Measurements from ENCODE around the gene HAPLN3. TPM values are rescaled to one million over a fixed set of nuclear protein-coding genes. Genes with fewer than 3 reads are reported as not detected.

HAPLN3 gene
- total RNA-seq, 1 experiment from 2014 or later, result 5.0 TPM

DNA sequence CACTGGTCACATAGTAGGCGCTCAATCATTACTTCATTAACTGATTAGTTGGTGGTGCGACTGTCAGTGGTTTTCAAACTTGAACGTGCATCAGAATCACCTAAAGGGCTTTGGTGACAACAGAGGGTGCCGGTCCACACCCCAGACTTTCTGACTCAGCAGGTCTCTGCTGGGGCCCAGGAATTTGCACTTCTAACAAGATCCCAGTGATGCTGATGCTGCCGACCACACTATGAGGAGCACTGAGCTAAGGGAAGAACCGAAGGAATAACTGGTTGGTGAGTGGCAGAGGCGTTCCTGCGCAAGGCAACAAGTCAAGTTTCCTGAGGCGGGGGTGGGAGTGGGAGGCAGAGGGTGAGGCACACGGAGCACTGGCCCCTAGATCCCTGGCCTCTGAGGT lies 18.8 kb downstream of the HAPLN3 start:
- peaks cover 10% of the 10 kb centered on the region for H3K36me3 Mint-ChIP-seq (ENCODE audit: insufficient read depth, unreplicated experiment)
- no peak overlapping the region for H3K4me3 Mint-ChIP-seq (ENCODE audit: unreplicated experiment)
- intact Hi-C loops (cut with micrococcal nuclease), result loop anchor here (5.0 kb wide), 1 partner anchor 219 kb away; no protein-coding TSS in a partner anchor
- CTCF ChIA-PET, result interaction anchor here (0.7 kb wide), 1 partner anchor 212 kb away, joined by 3 read pairs; no protein-coding TSS in a partner anchor
- TF ChIP-seq, protein P1, sequence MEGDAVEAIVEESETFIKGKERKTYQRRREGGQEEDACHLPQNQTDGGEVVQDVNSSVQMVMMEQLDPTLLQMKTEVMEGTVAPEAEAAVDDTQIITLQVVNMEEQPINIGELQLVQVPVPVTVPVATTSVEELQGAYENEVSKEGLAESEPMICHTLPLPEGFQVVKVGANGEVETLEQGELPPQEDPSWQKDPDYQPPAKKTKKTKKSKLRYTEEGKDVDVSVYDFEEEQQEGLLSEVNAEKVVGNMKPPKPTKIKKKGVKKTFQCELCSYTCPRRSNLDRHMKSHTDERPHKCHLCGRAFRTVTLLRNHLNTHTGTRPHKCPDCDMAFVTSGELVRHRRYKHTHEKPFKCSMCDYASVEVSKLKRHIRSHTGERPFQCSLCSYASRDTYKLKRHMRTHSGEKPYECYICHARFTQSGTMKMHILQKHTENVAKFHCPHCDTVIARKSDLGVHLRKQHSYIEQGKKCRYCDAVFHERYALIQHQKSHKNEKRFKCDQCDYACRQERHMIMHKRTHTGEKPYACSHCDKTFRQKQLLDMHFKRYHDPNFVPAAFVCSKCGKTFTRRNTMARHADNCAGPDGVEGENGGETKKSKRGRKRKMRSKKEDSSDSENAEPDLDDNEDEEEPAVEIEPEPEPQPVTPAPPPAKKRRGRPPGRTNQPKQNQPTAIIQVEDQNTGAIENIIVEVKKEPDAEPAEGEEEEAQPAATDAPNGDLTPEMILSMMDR (IDR thresholded peaks at IDR 0.05; ENCODE audit: unreplicated experiment), result no peak
- peaks cover 20% of the 10 kb centered on the region for H3K27me3 Mint-ChIP-seq (ENCODE audit: insufficient read depth, unreplicated experiment)
- no peak overlapping the region for H3K27ac Mint-ChIP-seq (ENCODE audit: low read depth, unreplicated experiment)
- no peaks in the 10 kb centered on the region for H3K4me1 Mint-ChIP-seq (ENCODE audit: insufficient read depth, unreplicated experiment)
- POLR2A ChIA-PET, result no interaction called here
- no peaks in the 10 kb centered on the region for H3K9me3 Mint-ChIP-seq (ENCODE audit: unreplicated experiment)
- BruUV-seq (replicated peaks), result no TSS peak
- no peak for DNase-seq (ENCODE audit: unreplicated experiment)

DNA sequence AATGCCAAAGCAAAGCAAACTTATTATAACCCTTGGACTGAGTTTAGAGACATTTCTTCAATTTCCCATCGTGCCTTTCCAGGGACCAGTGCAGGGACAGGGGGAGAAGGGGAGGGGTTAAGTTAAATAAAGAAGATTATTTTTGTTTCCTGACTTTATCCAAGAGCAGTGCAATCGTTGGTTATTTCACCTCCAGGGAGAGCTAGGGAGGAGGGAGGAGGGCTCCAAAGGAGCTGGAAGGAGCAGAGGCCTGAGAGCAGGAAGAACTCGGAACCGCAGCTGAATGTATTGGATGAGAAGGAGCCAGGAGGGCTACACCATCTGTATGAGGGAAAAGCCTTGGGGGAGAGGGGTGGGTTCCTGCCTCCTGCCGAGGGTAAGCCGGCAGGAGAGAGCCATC lies 20.7 kb downstream of the HAPLN3 start:
- Mint-ChIP-seq H3K27ac (ENCODE audit: low read depth, unreplicated experiment) (no peak overlapping the region), H3K9me3 (ENCODE audit: unreplicated experiment) (no peaks in the 10 kb centered on the region), H3K4me1 (ENCODE audit: insufficient read depth, unreplicated experiment) (no peaks in the 10 kb centered on the region), H3K36me3 (ENCODE audit: insufficient read depth, unreplicated experiment) (no peaks in the 10 kb centered on the region), H3K4me3 (ENCODE audit: unreplicated experiment) (no peak overlapping the region), H3K27me3 (ENCODE audit: insufficient read depth, unreplicated experiment) (peaks cover 20% of the 10 kb centered on the region)
- CTCF ChIA-PET, result no interaction called here
- intact Hi-C loops (cut with micrococcal nuclease), result loop anchor here (5.0 kb wide), 1 partner anchor 217 kb away; no protein-coding TSS in a partner anchor
- TF ChIP-seq, protein P1 (IDR thresholded peaks at IDR 0.05; ENCODE audit: unreplicated experiment), result no peak
- DNase-seq (ENCODE audit: unreplicated experiment), result no peak
- POLR2A ChIA-PET, result no interaction called here
- no TSS peak for BruUV-seq (replicated peaks)

DNA sequence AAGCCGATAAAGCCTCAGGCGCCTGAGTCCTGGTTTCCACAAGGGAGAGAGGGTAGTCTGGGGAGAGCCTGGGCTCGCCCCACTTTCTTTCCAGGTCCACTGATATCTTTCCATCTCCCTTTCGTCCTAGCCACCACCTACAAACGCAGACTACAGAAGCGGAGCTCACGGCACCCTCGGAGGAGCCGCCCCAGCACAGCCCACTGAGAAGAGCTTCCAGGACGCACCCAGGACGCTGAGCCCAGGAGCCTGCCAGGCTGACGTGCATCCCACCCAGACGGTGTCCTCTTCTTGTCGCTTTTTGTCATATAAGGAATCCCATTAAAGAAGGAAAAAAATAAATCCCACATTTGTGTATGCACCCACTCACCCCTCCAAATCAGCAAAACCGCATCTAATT lies 21.1 kb downstream of the HAPLN3 start:
- no peaks in the 10 kb centered on the region for H3K4me1 Mint-ChIP-seq (ENCODE audit: insufficient read depth, unreplicated experiment)
- no peaks in the 10 kb centered on the region for H3K36me3 Mint-ChIP-seq (ENCODE audit: insufficient read depth, unreplicated experiment)
- no peak overlapping the region for H3K4me3 Mint-ChIP-seq (ENCODE audit: unreplicated experiment)
- H3K27ac Mint-ChIP-seq (ENCODE audit: low read depth, unreplicated experiment), result no peak overlapping the region
- H3K9me3 Mint-ChIP-seq (ENCODE audit: unreplicated experiment), result no peaks in the 10 kb centered on the region
- DNase-seq (ENCODE audit: unreplicated experiment), result no peak
- POLR2A ChIA-PET, result no interaction called here
- H3K27me3 Mint-ChIP-seq (ENCODE audit: insufficient read depth, unreplicated experiment), result peaks cover 20% of the 10 kb centered on the region
- intact Hi-C loops (cut with micrococcal nuclease), result no loop called here
- TF ChIP-seq, protein P1 (IDR thresholded peaks at IDR 0.05; ENCODE audit: unreplicated experiment), result no peak
- CTCF ChIA-PET, result no interaction called here
- no TSS peak for BruUV-seq (replicated peaks)

DNA sequence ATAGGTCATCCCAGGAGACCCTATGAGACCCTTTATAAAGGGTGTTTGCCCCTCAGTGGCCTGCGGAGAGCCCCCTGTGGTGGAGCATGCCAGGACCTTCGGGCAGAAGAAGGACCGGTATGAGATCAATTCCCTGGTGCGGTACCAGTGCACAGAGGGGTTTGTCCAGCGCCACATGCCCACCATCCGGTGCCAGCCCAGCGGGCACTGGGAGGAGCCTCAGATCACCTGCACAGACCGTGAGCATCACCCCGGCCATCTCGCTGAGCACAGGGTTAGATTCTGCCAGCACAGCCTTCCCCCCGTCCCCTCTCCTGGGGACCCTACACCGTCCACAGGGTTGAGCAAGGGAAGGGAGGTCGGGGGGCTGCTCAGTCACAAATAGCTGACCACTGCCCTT lies 21.6 kb downstream of the HAPLN3 start:
- no peak for DNase-seq (ENCODE audit: unreplicated experiment)
- Mint-ChIP-seq H3K27me3 (ENCODE audit: insufficient read depth, unreplicated experiment) (peaks cover 20% of the 10 kb centered on the region), H3K36me3 (ENCODE audit: insufficient read depth, unreplicated experiment) (no peaks in the 10 kb centered on the region), H3K27ac (ENCODE audit: low read depth, unreplicated experiment) (no peak overlapping the region), H3K4me1 (ENCODE audit: insufficient read depth, unreplicated experiment) (no peaks in the 10 kb centered on the region), H3K9me3 (ENCODE audit: unreplicated experiment) (no peaks in the 10 kb centered on the region), H3K4me3 (ENCODE audit: unreplicated experiment) (no peak overlapping the region)
- no TSS peak for BruUV-seq (replicated peaks)
- TF ChIP-seq, protein P1 (IDR thresholded peaks at IDR 0.05; ENCODE audit: unreplicated experiment), result no peak
- ChIA-PET CTCF (no interaction called here), POLR2A (no interaction called here)
- intact Hi-C loops (cut with micrococcal nuclease), result no loop called here

Measured in MCF 10A (cell line).